ENCODE data around the gene INHBA. TPM values are rescaled to one million over a fixed set of nuclear protein-coding genes. Genes with fewer than 3 reads are reported as not detected.
A peak's percentile ranks its signal among the peaks of the same experiment; 100 is the strongest.

The INHBA gene
- polyA plus RNA-seq, 1 donor (not counting 4 experiments of a cell fraction or from before 2014, with no cell fraction given) = 51.4 TPM

GRCh38 chr7:41706228-41706930, 3.5 kb upstream of the INHBA start:
- H2AFZ ChIP-seq (ENCODE audit: control insufficient read depth, low read length) = peak overlapping the region; percentile 9
- H3K9ac ChIP-seq (ENCODE audit: control insufficient read depth, extremely low read depth, insufficient read depth, low read length) = no peak overlapping the region
- no peaks in the 10 kb centered on the region for H3K36me3 ChIP-seq (ENCODE audit: control insufficient read depth in 2 of 2, extremely low read depth in 1 of 2, insufficient read depth in 2 of 2, low read length in 2 of 2)
- H4K20me1 ChIP-seq (ENCODE audit: control insufficient read depth, extremely low read depth, insufficient read depth, low read length) = no peaks in the 10 kb centered on the region
- no peak overlapping the region for H3K4me2 ChIP-seq (ENCODE audit: control insufficient read depth, extremely low read depth, insufficient read depth, low read depth, low read length)
- peaks cover 23% of the 10 kb centered on the region for H3K4me1 ChIP-seq (ENCODE audit: control insufficient read depth, extremely low read depth, insufficient read depth, low read length)
- H3K9me1 ChIP-seq (ENCODE audit: control insufficient read depth, extremely low read depth, insufficient read depth, low read length) = no peaks in the 10 kb centered on the region
- FAIRE-seq = no peak
- no peak overlapping the region for H3K4me3 ChIP-seq (ENCODE audit: control insufficient read depth in 2 of 3, extremely low read depth in 1 of 3, insufficient read depth in 2 of 3, low read depth in 1 of 3, low read length in 3 of 3)
- no peaks in the 10 kb centered on the region for H3K27me3 ChIP-seq (ENCODE audit: control insufficient read depth, extremely low read depth, insufficient read depth, low read length)
- dilution Hi-C loops (cut with MboI; ENCODE audit: extremely low pct_ligation_motif_present, low sequenced_read_pairs) = no loop called here
- H3K27ac ChIP-seq (ENCODE audit: control insufficient read depth, insufficient read depth, low read length) = no peak overlapping the region
- no peak for TF ChIP-seq EZH2 (IDR thresholded peaks at IDR 0.05; ENCODE audit: low read length)
- TF ChIP-seq CTCF (optimal IDR thresholded peaks at IDR 0.05 in 1 of 3, IDR thresholded peaks at IDR 0.05 in 1 of 3, conservative IDR thresholded peaks at IDR 0.05 in 1 of 3; ENCODE audit: extremely low read depth in 1 of 3, insufficient read depth in 2 of 3, low read length in 3 of 3) = no peak
- peaks cover 15% of the 10 kb centered on the region for H3K79me2 ChIP-seq (ENCODE audit: control insufficient read depth, insufficient read depth, low read length)
- no peak for DNase-seq (ENCODE audit: low read depth, low spot score)
- no peaks in the 10 kb centered on the region for H3K9me3 ChIP-seq (ENCODE audit: control insufficient read depth, low read depth, low read length)

- no peak for DNase-seq (ENCODE audit: low read depth, low spot score)
- Histone ChIP-seq H3K4me2 (ENCODE audit: control insufficient read depth, extremely low read depth, insufficient read depth, low read depth, low read length) (peak overlapping the region; percentile 94), H2AFZ (ENCODE audit: control insufficient read depth, low read length) (peak overlapping the region; percentile 89), H4K20me1 (ENCODE audit: control insufficient read depth, extremely low read depth, insufficient read depth, low read length) (no peaks in the 10 kb centered on the region), H3K4me3 (ENCODE audit: control insufficient read depth in 2 of 3, extremely low read depth in 1 of 3, insufficient read depth in 2 of 3, low read depth in 1 of 3, low read length in 3 of 3) (peak overlapping the region; percentile 40 to 73 (median 72)), H3K27ac (ENCODE audit: control insufficient read depth, insufficient read depth, low read length) (peak overlapping the region; percentile 74), H3K9me3 (ENCODE audit: control insufficient read depth, low read depth, low read length) (no peaks in the 10 kb centered on the region), H3K9me1 (ENCODE audit: control insufficient read depth, extremely low read depth, insufficient read depth, low read length) (no peaks in the 10 kb centered on the region), H3K27me3 (ENCODE audit: control insufficient read depth, extremely low read depth, insufficient read depth, low read length) (no peaks in the 10 kb centered on the region), H3K79me2 (ENCODE audit: control insufficient read depth, insufficient read depth, low read length) (peaks cover 26% of the 10 kb centered on the region), H3K4me1 (ENCODE audit: control insufficient read depth, extremely low read depth, insufficient read depth, low read length) (peaks cover 26% of the 10 kb centered on the region), H3K36me3 (ENCODE audit: control insufficient read depth in 2 of 2, extremely low read depth in 1 of 2, insufficient read depth in 2 of 2, low read length in 2 of 2) (no peaks in the 10 kb centered on the region), H3K9ac (ENCODE audit: control insufficient read depth, extremely low read depth, insufficient read depth, low read length) (peak overlapping the region; percentile 78)
- TF ChIP-seq EZH2 (IDR thresholded peaks at IDR 0.05; ENCODE audit: low read length) = no peak
- peak; percentile 71 to 93 (median 92) for TF ChIP-seq CTCF (optimal IDR thresholded peaks at IDR 0.05 in 1 of 3, IDR thresholded peaks at IDR 0.05 in 1 of 3, conservative IDR thresholded peaks at IDR 0.05 in 1 of 3; ENCODE audit: extremely low read depth in 1 of 3, insufficient read depth in 2 of 3, low read length in 3 of 3)
- dilution Hi-C loops (cut with MboI; ENCODE audit: extremely low pct_ligation_motif_present, low sequenced_read_pairs) = no loop called here
- FAIRE-seq = peak; percentile 67
Observed at GRCh38 chr7:41705109-41705901, 2.4 kb upstream of the INHBA start.

Data from keratinocyte (primary cell).